Stimulated activated CD8-positive, alpha-beta memory T cell treated with anti-CD3 and anti-CD28 coated beads, Interleukin-7, amount 100 ng/mL, for 24 hours (primary cell): ENCODE measurements around the gene POLN.
"Not testable (repeated sequence)": the region's sequence is repeated elsewhere in the genome, so short reads cannot be mapped to it uniquely, and the experiment has no call there.

Source experiments
- DNase-seq: peaks from one replicate; pipeline ENCODE4 v3.0.0-alpha.2; 2020; ENCODE audit warnings: low read depth

The POLN gene

GRCh38 chr4:2161092-2161703 is 80.7 kb downstream of the POLN start:
- DNase-seq = not testable (repeated sequence)

GRCh38 chr4:2159931-2160330 is 82.0 kb downstream of the POLN start:
- DNase-seq = no peak

- no peak for DNase-seq
Observed at GRCh38 chr4:2155246-2155645, 86.7 kb downstream of the POLN start.

GRCh38 chr4:2154215-2154740 is 87.6 kb downstream of the POLN start:
- no peak for DNase-seq

GRCh38 chr4:2151544-2151943 is 90.4 kb downstream of the POLN start:
- no peak for DNase-seq

- DNase-seq = no peak
Observed at GRCh38 chr4:2150076-2150475, 91.8 kb downstream of the POLN start.

GRCh38 chr4:2142630-2143427 is 99.1 kb downstream of the POLN start:
- no peak for DNase-seq

- no peak for DNase-seq
Observed at GRCh38 chr4:2141762-2142451, 100.0 kb downstream of the POLN start.

GRCh38 chr4:2141022-2141761 is 100.7 kb downstream of the POLN start:
- DNase-seq = no peak

GRCh38 chr4:2138846-2139500 is 102.9 kb downstream of the POLN start:
- no peak for DNase-seq

- DNase-seq = no peak
Observed at GRCh38 chr4:2136726-2137125, 105.2 kb downstream of the POLN start.

GRCh38 chr4:2135083-2135482 is 106.8 kb downstream of the POLN start:
- DNase-seq = no peak

- no peak for DNase-seq
Observed at GRCh38 chr4:2132438-2132837, 109.5 kb downstream of the POLN start.

GRCh38 chr4:2127609-2128332 is 114.2 kb downstream of the POLN start:
- DNase-seq = no peak

GRCh38 chr4:2126309-2127043 is 115.4 kb downstream of the POLN start:
- no peak for DNase-seq

GRCh38 chr4:2125831-2126230 is 116.1 kb downstream of the POLN start:
- no peak for DNase-seq

GRCh38 chr4:2125023-2125422 is 116.9 kb downstream of the POLN start:
- DNase-seq = no peak

- no peak for DNase-seq
Observed at GRCh38 chr4:2116687-2117400, 125.1 kb downstream of the POLN start.

- DNase-seq = no peak
Observed at GRCh38 chr4:2105559-2105958, 136.4 kb downstream of the POLN start.
